CD4-positive, alpha-beta T cell (primary cell): ENCODE measurements around the gene PKDCC. TPM values are rescaled to one million over a fixed set of nuclear protein-coding genes. Genes with fewer than 3 reads are reported as not detected.

Source experiments
- ATAC-seq: fragments of 200-7000 bp; cut with Tn5 transposase; one replicate; pipeline ENCODE4 v1.10.0; 2022; ENCODE audit warnings: mild to moderate bottlenecking; ENCODE audit not compliant: poor library complexity
- CTCF ChIA-PET: fragments of 350-600 bp; sonication (Branson Sonifier 250); formaldehyde crosslinking; loops from one replicate; lab custom pipeline; 2021; ENCODE audit warnings: antibody characterized with exemption, inconsistent platforms; lab: Charles Lee
- POLR2A ChIA-PET: fragments of 350-600 bp; sonication (Branson Sonifier 250); formaldehyde crosslinking; loops from one replicate; lab custom pipeline; 2021; ENCODE audit warnings: antibody characterized with exemption, inconsistent platforms; lab: Charles Lee
- DNase-seq, 14 experiments: peaks; one replicate each; pipeline ENCODE4 v3.0.0-alpha.2; 2013 to 2020; ENCODE audit warnings: mixed read lengths in 2 of 14
- H3K27ac ChIP-seq, 2 donors: one replicate each; pipeline versions ENCODE4 v1.5.1 to v1.7.0; 2013; ENCODE audit warnings: low read length in 2 of 2, low read depth in 1 of 2, mild to moderate bottlenecking in 1 of 2
- H3K27me3 ChIP-seq, 2 experiments: 1 replicate in 1 of 2; 2 replicates in 1 of 2; pipeline versions ENCODE4 v1.6.1 to v1.7.0; 2013; ENCODE audit warnings: low read length in 2 of 2, control low read depth in 1 of 2, mild to moderate bottlenecking in 1 of 2, moderate library complexity in 1 of 2; ENCODE audit not compliant: insufficient read depth in 2 of 2, control insufficient read depth in 1 of 2
- H3K36me3 ChIP-seq: one replicate; pipeline ENCODE4 v1.6.1; 2013; ENCODE audit warnings: low read length, control low read depth; ENCODE audit not compliant: insufficient read depth
- H3K4me1 ChIP-seq: one replicate; pipeline ENCODE4 v1.6.1; 2013; ENCODE audit warnings: low read length, control low read depth; ENCODE audit not compliant: insufficient read depth
- H3K4me3 ChIP-seq: one replicate; pipeline ENCODE4 v1.5.1; 2013; ENCODE audit warnings: mild to moderate bottlenecking, low read length, moderate library complexity
- H3K9me3 ChIP-seq, 2 experiments: 1 replicate in 1 of 2; 2 replicates in 1 of 2; pipeline versions ENCODE4 v1.6.1 to v1.7.0; 2013; ENCODE audit warnings: low read length in 2 of 2, mild to moderate bottlenecking in 2 of 2, control low read depth in 1 of 2, moderate library complexity in 1 of 2; ENCODE audit not compliant: control insufficient read depth in 1 of 2, insufficient read depth in 1 of 2
- H3K27ac Mint-ChIP-seq: one replicate; pipeline ENCODE4 v1.8.0; 2020; ENCODE audit warnings: mixed read lengths
- H3K27me3 Mint-ChIP-seq: one replicate; pipeline ENCODE4 v1.8.0; 2021; ENCODE audit warnings: mixed read lengths
- H3K36me3 Mint-ChIP-seq: one replicate; pipeline ENCODE4 v1.8.0; 2021; ENCODE audit warnings: low read depth, mixed read lengths
- H3K4me1 Mint-ChIP-seq: one replicate; pipeline ENCODE4 v1.8.0; 2021; ENCODE audit warnings: low read depth, mixed read lengths
- H3K4me3 Mint-ChIP-seq: one replicate; pipeline ENCODE4 v1.8.0; 2020; ENCODE audit warnings: mild to moderate bottlenecking, mixed read lengths
- H3K9me3 Mint-ChIP-seq: one replicate; pipeline ENCODE4 v1.8.0; 2020; ENCODE audit warnings: mixed read lengths
- intact Hi-C, 2 experiments: fragments of 100-400 bp; cut with DNase I in 1 of 2; cut with micrococcal nuclease in 1 of 2; formaldehyde crosslinking; loops; one replicate each; pipeline versions ENCODE4 v1.15.1 to v1.9.0; 2023 to 2025; cut with DNase I, micrococcal nuclease
- total RNA-seq, 174 experiments: library from RNA in 2 of 174; stranded (reverse) in 2 of 174; gene quantifications; one replicate each; pipeline ENCODE4 v1.2.3 and lab custom pipeline; 2021 to 2026
- TF ChIP-seq, protein P1 (sequence below): fragments of 200-600 bp; IDR thresholded peaks from one replicate; pipeline ENCODE4 v1.8.0; 2022; ENCODE audit warnings: antibody characterized with exemption, mild to moderate bottlenecking

PKDCC gene
- total RNA-seq, 2 experiments from 2014 or later, result not detected

DNA sequence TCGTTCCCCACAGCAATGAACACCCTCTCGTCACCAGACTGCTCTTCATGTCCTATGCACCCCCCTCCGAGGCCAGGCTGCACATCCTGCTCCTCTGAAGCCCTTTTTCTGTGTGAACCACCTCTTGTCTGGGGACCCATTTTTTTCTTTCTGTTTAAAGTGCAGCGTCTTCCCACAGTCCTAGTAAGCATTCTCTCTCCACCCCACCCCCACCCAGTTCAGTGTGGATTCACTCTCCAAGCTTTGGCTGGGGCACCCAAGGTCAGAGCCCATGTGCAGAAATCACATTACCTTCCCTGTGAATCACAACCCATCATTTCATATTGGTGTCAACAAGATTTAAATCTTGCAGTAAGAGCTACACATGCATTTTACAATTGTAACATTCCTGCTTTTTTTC is 26.4 kb upstream of the PKDCC start:
- CTCF ChIA-PET, result no interaction called here
- POLR2A ChIA-PET, result no interaction called here

GRCh38 chr2:42025151-42025582 is 22.7 kb upstream of the PKDCC start:
- Mint-ChIP-seq H3K27ac (no peak overlapping the region), H3K36me3 (no peaks in the 10 kb centered on the region)

More for the DNA sequence above, 26.4 kb upstream of the PKDCC start:
- Histone ChIP-seq H3K36me3 (no peaks in the 10 kb centered on the region), H3K4me3 (no peak overlapping the region), H3K4me1 (no peaks in the 10 kb centered on the region), H3K9me3 (no peaks in the 10 kb centered on the region), H3K27ac (no peak overlapping the region), H3K27me3 (peaks cover 3 to 6% of the 10 kb centered on the region in 2 experiments)
- DNase-seq (no peak), ATAC-seq (no peak)
- H3K27ac Mint-ChIP-seq, result no peak overlapping the region
- H3K4me3 Mint-ChIP-seq, result no peak overlapping the region
- peaks cover 8% of the 10 kb centered on the region for H3K27me3 Mint-ChIP-seq
- intact Hi-C loops, result no loop called here
- TF ChIP-seq, protein P1, sequence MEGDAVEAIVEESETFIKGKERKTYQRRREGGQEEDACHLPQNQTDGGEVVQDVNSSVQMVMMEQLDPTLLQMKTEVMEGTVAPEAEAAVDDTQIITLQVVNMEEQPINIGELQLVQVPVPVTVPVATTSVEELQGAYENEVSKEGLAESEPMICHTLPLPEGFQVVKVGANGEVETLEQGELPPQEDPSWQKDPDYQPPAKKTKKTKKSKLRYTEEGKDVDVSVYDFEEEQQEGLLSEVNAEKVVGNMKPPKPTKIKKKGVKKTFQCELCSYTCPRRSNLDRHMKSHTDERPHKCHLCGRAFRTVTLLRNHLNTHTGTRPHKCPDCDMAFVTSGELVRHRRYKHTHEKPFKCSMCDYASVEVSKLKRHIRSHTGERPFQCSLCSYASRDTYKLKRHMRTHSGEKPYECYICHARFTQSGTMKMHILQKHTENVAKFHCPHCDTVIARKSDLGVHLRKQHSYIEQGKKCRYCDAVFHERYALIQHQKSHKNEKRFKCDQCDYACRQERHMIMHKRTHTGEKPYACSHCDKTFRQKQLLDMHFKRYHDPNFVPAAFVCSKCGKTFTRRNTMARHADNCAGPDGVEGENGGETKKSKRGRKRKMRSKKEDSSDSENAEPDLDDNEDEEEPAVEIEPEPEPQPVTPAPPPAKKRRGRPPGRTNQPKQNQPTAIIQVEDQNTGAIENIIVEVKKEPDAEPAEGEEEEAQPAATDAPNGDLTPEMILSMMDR, result no peak
- H3K9me3 Mint-ChIP-seq, result peaks cover 3% of the 10 kb centered on the region
- no peaks in the 10 kb centered on the region for H3K36me3 Mint-ChIP-seq
- H3K4me1 Mint-ChIP-seq, result no peaks in the 10 kb centered on the region

DNA sequence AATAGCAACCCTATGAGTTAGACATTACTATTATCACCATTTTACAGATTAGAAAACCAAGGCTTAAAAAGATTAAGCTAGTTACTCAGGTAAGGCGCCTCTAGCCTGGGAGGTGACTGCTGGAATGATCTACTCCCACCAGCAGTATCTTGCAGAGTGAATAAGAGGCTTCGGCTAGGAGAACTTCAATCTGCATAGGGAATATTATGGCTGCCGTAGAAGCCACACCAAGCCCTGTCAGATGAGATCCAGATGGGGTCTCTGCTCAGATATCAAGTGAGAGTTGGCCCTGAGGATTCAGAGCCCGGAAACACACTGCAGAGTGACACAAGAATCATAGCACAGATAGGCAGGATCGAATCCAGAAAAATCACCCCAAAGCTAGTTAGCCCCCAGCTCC is 21.5 kb upstream of the PKDCC start:
- Histone ChIP-seq H3K27ac (no peak overlapping the region), H3K27me3 (peaks cover 3 to 6% of the 10 kb centered on the region in 2 experiments), H3K4me1 (no peaks in the 10 kb centered on the region), H3K4me3 (no peak overlapping the region), H3K9me3 (peaks cover 0 to 5% of the 10 kb centered on the region in 2 experiments), H3K36me3 (no peaks in the 10 kb centered on the region)
- TF ChIP-seq, protein P1, result no peak
- ChIA-PET CTCF (no interaction called here), POLR2A (no interaction called here)
- Mint-ChIP-seq H3K4me1 (no peaks in the 10 kb centered on the region), H3K27ac (no peak overlapping the region), H3K27me3 (peaks cover 30% of the 10 kb centered on the region), H3K36me3 (no peaks in the 10 kb centered on the region), H3K4me3 (no peak overlapping the region), H3K9me3 (no peaks in the 10 kb centered on the region)
- intact Hi-C loops, result no loop called here
- no peak for DNase-seq
- no peak for ATAC-seq

More at GRCh38 chr2:42025151-42025582, 22.7 kb upstream of the PKDCC start:
- Histone ChIP-seq H3K4me1 (no peaks in the 10 kb centered on the region), H3K27me3 (peaks cover 3 to 6% of the 10 kb centered on the region in 2 experiments), H3K36me3 (no peaks in the 10 kb centered on the region), H3K27ac (no peak overlapping the region), H3K4me3 (no peak overlapping the region), H3K9me3 (peaks cover 0 to 3% of the 10 kb centered on the region in 2 experiments)
- TF ChIP-seq, protein P1, result no peak
- Mint-ChIP-seq H3K27me3 (peaks cover 22% of the 10 kb centered on the region), H3K4me3 (no peak overlapping the region), H3K9me3 (no peaks in the 10 kb centered on the region), H3K4me1 (no peaks in the 10 kb centered on the region)
- POLR2A ChIA-PET, result no interaction called here
- ATAC-seq (no peak), DNase-seq (no peak)
- intact Hi-C loops, result no loop called here
- CTCF ChIA-PET, result no interaction called here
